PC-9 (cell line): ENCODE data around the gene ALDH3B2. TPM values are rescaled to one million over a fixed set of nuclear protein-coding genes. Genes with fewer than 3 reads are reported as not detected.

Experiments used
- BruUV-seq: library from RNA; stranded (reverse); fragments of 400-500 nt; replicated peaks from 2 replicates; lab custom pipeline; 2021; lab: Mats Ljungman, UMichigan
- CTCF ChIA-PET: fragments of 300-600 bp; sonication (Branson Sonifier 250); formaldehyde crosslinking; loops from one replicate; lab custom pipeline; 2022; ENCODE audit warnings: antibody characterized with exemption; lab: Charles Lee
- POLR2A ChIA-PET: fragments of 300-600 bp; sonication (Branson Sonifier 250); formaldehyde crosslinking; loops from one replicate; lab custom pipeline; 2022; ENCODE audit warnings: antibody characterized with exemption; ENCODE audit not compliant: unreplicated experiment; lab: Charles Lee
- DNase-seq, 2 experiments: peaks; one replicate each; pipeline versions ENCODE4 v3.0.0 to v3.0.0-alpha.2; 2015 to 2022; ENCODE audit warnings: mixed read lengths in 1 of 2
- H2AFZ ChIP-seq: fragments of 200-600 bp; sonication (generic); 2 replicates; pipeline ENCODE4 v1.8.1; 2017; ENCODE audit warnings: antibody characterized with exemption
- H3F3A ChIP-seq: fragments of 200-600 bp; sonication (generic); 2 replicates; pipeline ENCODE4 v1.8.1; 2017; ENCODE audit warnings: antibody characterized with exemption, mild to moderate bottlenecking, low read depth; ENCODE audit not compliant: insufficient read depth
- H3K27ac ChIP-seq: fragments of 200-600 bp; sonication (generic); 2 replicates; pipeline ENCODE4 v1.6.1; 2016; ENCODE audit warnings: mixed run types
- H3K27me3 ChIP-seq: fragments of 200-600 bp; sonication (generic); 2 replicates; pipeline ENCODE4 v1.6.1; 2016; ENCODE audit warnings: low read depth, mixed run types; ENCODE audit not compliant: insufficient read depth
- H3K36me3 ChIP-seq: fragments of 200-600 bp; sonication (generic); 2 replicates; pipeline ENCODE4 v1.6.1; 2016; ENCODE audit warnings: low read depth, mixed run types
- H3K4me1 ChIP-seq: fragments of 200-600 bp; sonication (generic); replicated peaks from 2 replicates; pipeline ENCODE4 v1.6.1; 2016; ENCODE audit warnings: mixed run types; ENCODE audit not compliant: insufficient read depth
- H3K4me2 ChIP-seq: fragments of 200-600 bp; sonication (generic); 2 replicates; pipeline ENCODE4 v1.6.1; 2017; ENCODE audit warnings: mixed run types
- H3K4me3 ChIP-seq: fragments of 200-600 bp; sonication (generic); 2 replicates; pipeline ENCODE4 v1.6.1; 2016; ENCODE audit warnings: mixed run types
- H3K79me2 ChIP-seq: fragments of 200-600 bp; sonication (generic); 2 replicates; pipeline ENCODE4 v1.6.1; 2017; ENCODE audit warnings: low read depth, mixed run types
- H3K9me2 ChIP-seq: fragments of 200-600 bp; sonication (generic); 2 replicates; pipeline ENCODE4 v1.8.1; 2017; ENCODE audit warnings: mild to moderate bottlenecking; ENCODE audit not compliant: insufficient read depth
- H3K9me3 ChIP-seq: fragments of 200-600 bp; sonication (generic); 2 replicates; pipeline ENCODE4 v1.8.1; 2016; ENCODE audit warnings: low read depth; ENCODE audit not compliant: insufficient read depth
- H4K20me1 ChIP-seq: fragments of 200-600 bp; sonication (generic); 2 replicates; pipeline ENCODE4 v1.8.1; 2017; ENCODE audit not compliant: insufficient read depth
- CTCF ChIP-seq: fragments of 200-600 bp; sonication (generic); conservative IDR thresholded peaks from 2 replicates; pipeline ENCODE4 v1.6.1; 2017; ENCODE audit warnings: mixed run types, antibody characterized with exemption, mild to moderate bottlenecking, moderate library complexity
- EZH2 ChIP-seq: fragments of 200-600 bp; sonication (generic); IDR thresholded peaks from 2 replicates; pipeline ENCODE4 v1.8.0; 2017; ENCODE audit warnings: antibody characterized with exemption, low read depth
- intact Hi-C: fragments of 100-400 bp; cut with micrococcal nuclease; formaldehyde crosslinking; loops from one replicate; pipeline ENCODE4 v1.10.0; 2022; ENCODE audit not compliant: unreplicated experiment
- total RNA-seq: library from RNA; stranded (reverse); gene quantifications from 2 replicates; pipeline ENCODE4 v1.2.3, GENCODE V29; 2021

Gene ALDH3B2
- total RNA-seq, 1 experiment from 2014 or later, result 9.8 TPM

GRCh38 chr11:67666303-67666645, 8.1 kb downstream of the ALDH3B2 start:
- no peak overlapping the region for H2AFZ ChIP-seq
- no peak overlapping the region for H3K4me3 ChIP-seq
- H3K36me3 ChIP-seq, result no peaks in the 10 kb centered on the region
- POLR2A ChIA-PET, result no interaction called here
- peaks cover 6% of the 10 kb centered on the region; the same call in 1 of the 2 replicates for H3F3A ChIP-seq
- H3K9me3 ChIP-seq, result no peaks in the 10 kb centered on the region
- no peak overlapping the region for H3K4me2 ChIP-seq
- peaks cover 7% of the 10 kb centered on the region; the same call in 1 of the 2 replicates for H3K4me1 ChIP-seq
- no peaks in the 10 kb centered on the region for H3K79me2 ChIP-seq
- no peaks in the 10 kb centered on the region for H4K20me1 ChIP-seq
- TF ChIP-seq CTCF, result no peak
- TF ChIP-seq EZH2, result no peak
- CTCF ChIA-PET, result interaction anchor here (0.6 to 2.3 kb wide), 2 partner anchors 15 to 25 kb away, joined by 3 to 7 read pairs; no protein-coding TSS in a partner anchor
- no peaks in the 10 kb centered on the region for H3K9me2 ChIP-seq
- BruUV-seq, result no TSS peak
- no peaks in the 10 kb centered on the region for H3K27me3 ChIP-seq
- H3K27ac ChIP-seq, result no peak overlapping the region
- DNase-seq, result no peak
- intact Hi-C loops, result loop anchor here (10.0 kb wide), 1 partner anchor 129 kb away; no protein-coding TSS in a partner anchor

GRCh38 chr11:67665541-67666302, 8.7 kb downstream of the ALDH3B2 start:
- Histone ChIP-seq H3K9me3 (no peaks in the 10 kb centered on the region), H4K20me1 (no peaks in the 10 kb centered on the region), H3K4me3 (no peak overlapping the region), H3K27ac (no peak overlapping the region), H3K4me1 (peaks cover 7% of the 10 kb centered on the region; the same call in 1 of the 2 replicates), H3K36me3 (no peaks in the 10 kb centered on the region), H3K79me2 (no peaks in the 10 kb centered on the region), H3F3A (peaks cover 6% of the 10 kb centered on the region; the same call in 1 of the 2 replicates), H3K4me2 (peak overlapping the region; percentile 47), H2AFZ (no peak overlapping the region), H3K9me2 (no peaks in the 10 kb centered on the region), H3K27me3 (no peaks in the 10 kb centered on the region)
- ChIA-PET CTCF (interaction anchor here (0.5 to 2.3 kb wide), 4 partner anchors 16 to 259 kb away, joined by 3 to 7 read pairs (median 5); no protein-coding TSS in a partner anchor), POLR2A (no interaction called here)
- TF ChIP-seq EZH2 (no peak), CTCF (peak; percentile 70)
- DNase-seq, result peak; percentile 55 to 76
- BruUV-seq, result no TSS peak
- intact Hi-C loops, result loop anchor here (1.0 to 10.0 kb wide), 3 partner anchors 26 to 129 kb away; no protein-coding TSS in a partner anchor

- no peaks in the 10 kb centered on the region for H3K9me3 ChIP-seq
- H3K79me2 ChIP-seq, result no peaks in the 10 kb centered on the region
- no peak for TF ChIP-seq EZH2
- no peak for TF ChIP-seq CTCF
- H3K9me2 ChIP-seq, result no peaks in the 10 kb centered on the region
- no peak for DNase-seq
- ChIA-PET POLR2A (no interaction called here), CTCF (interaction anchor here (0.6 to 2.3 kb wide), 2 partner anchors 20 to 26 kb away, joined by 7 read pairs; no protein-coding TSS in a partner anchor)
- BruUV-seq, result no TSS peak
- H3K27ac ChIP-seq, result no peak overlapping the region
- H3K36me3 ChIP-seq, result no peaks in the 10 kb centered on the region
- H4K20me1 ChIP-seq, result no peaks in the 10 kb centered on the region
- intact Hi-C loops, result loop anchor here (1.0 to 10.0 kb wide), 3 partner anchors 26 to 130 kb away; no protein-coding TSS in a partner anchor
- H3K4me3 ChIP-seq, result no peak overlapping the region
- no peaks in the 10 kb centered on the region for H3K27me3 ChIP-seq
- H2AFZ ChIP-seq, result no peak overlapping the region
- 0 out of 2 replicates have a peak, but pooled peaks cover 6% of the 10 kb centered on the region for H3F3A ChIP-seq
- H3K4me2 ChIP-seq, result no peak overlapping the region
- H3K4me1 ChIP-seq, result peaks cover 7% of the 10 kb centered on the region; the same call in 1 of the 2 replicates
Observed at GRCh38 chr11:67664696-67665540, 9.5 kb downstream of the ALDH3B2 start.
